ENCODE measurements around the gene POLR2H. TPM values are rescaled to one million over a fixed set of nuclear protein-coding genes. Genes with fewer than 3 reads are reported as not detected.

Gene POLR2H
- total and polyA plus RNA-seq, 10 of the 15 experiments (the other 5 are each of a cell fraction or from before 2014, with no cell fraction given): 74.2 to 357 (median 143) TPM

DNA sequence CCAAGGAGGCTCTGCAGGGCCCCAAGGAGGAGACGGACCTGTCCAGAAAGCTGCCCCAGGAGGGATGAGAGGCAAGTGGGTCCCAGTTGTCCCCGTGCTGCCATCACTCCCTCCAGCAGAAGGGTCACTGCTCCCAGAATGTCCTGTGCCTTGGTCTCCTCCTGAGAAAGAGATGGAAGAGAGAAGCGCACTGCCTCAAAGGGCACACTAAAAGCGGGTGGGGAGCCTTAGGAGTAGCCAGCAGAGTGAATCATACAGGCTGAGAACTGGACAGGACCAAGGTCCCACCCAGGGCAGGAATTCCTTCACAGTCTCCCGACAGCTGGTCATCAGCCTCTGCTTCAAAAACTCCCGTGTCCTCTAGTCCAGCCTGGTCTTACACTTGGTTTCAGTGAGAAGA is 11.9 kb downstream of the POLR2H start:
- Histone ChIP-seq H3K4me1 (ENCODE audit: control insufficient read depth, insufficient read depth, low read length) (no peaks in the 10 kb centered on the region), H3K27ac (ENCODE audit: control insufficient read depth, insufficient read depth) (no peak overlapping the region), H2AFZ (ENCODE audit: control insufficient read depth, low read depth, low read length) (no peak overlapping the region), H3K79me2 (ENCODE audit: control insufficient read depth, insufficient read depth, low read length) (no peaks in the 10 kb centered on the region), H3K9ac (ENCODE audit: control insufficient read depth, insufficient read depth, low read length) (no peak overlapping the region), H3K4me3 (no peak overlapping the region), H3K9me3 (replicated peaks; ENCODE audit: control insufficient read depth, insufficient read depth, low read length) (no peaks in the 10 kb centered on the region), H4K20me1 (ENCODE audit: control insufficient read depth, insufficient read depth) (no peaks in the 10 kb centered on the region), H3K36me3 (ENCODE audit: control insufficient read depth in 2 of 2, insufficient read depth in 2 of 2, low read length in 1 of 2) (no peaks in the 10 kb centered on the region), H3K27me3 (replicated peaks in 1 of 2; ENCODE audit: control insufficient read depth in 2 of 2, insufficient read depth in 2 of 2, low read length in 1 of 2) (peaks cover 0 to 8% of the 10 kb centered on the region in 2 experiments; a peak in 2 of 4 replicates), H3K4me2 (ENCODE audit: control insufficient read depth, insufficient read depth) (no peak overlapping the region)
- DNase-seq (ENCODE audit: low read depth, low spot score): no peak
- no TSS peak for BruUV-seq (replicated peaks)
- ChIA-PET POLR2A (interaction anchor here (0.6 kb wide), 1 partner anchor 122 kb away, joined by 5 read pairs; no protein-coding TSS in a partner anchor), RAD21 (ENCODE audit: unreplicated experiment) (interaction anchor here (3.4 kb wide), 1 partner anchor 19 kb away, joined by 11 read pairs; no protein-coding TSS in a partner anchor), SMC1A (ENCODE audit: uncharacterized antibody, unreplicated experiment) (interaction anchor here (1.0 to 1.5 kb wide), 2 partner anchors 103 to 168 kb away, joined by 3 to 4 read pairs; no protein-coding TSS in a partner anchor), CTCF (interaction anchor here (1.0 to 4.0 kb wide), 5 partner anchors 18 to 168 kb away, joined by 3 to 79 read pairs (median 6); no protein-coding TSS in a partner anchor)
- intact Hi-C loops (cut with micrococcal nuclease; ENCODE audit: unreplicated experiment): no loop called here
- 49% methylated on average over 6 of the region's 6 CpGs for WGBS (ENCODE audit: insufficient coverage, insufficient replicate concordance, low lambda C conversion rate, missing lambda C conversion rate)
- FAIRE-seq: no peak
- in situ Hi-C loops (cut with MboI): no loop called here
- no peak for ATAC-seq
- TF ChIP-seq POLR2A (IDR thresholded peaks at IDR 0.05; ENCODE audit: low read depth, low read length) (no peak), MEF2A (IDR thresholded peaks at IDR 0.05; ENCODE audit: insufficient read depth, low read depth, low read length) (no peak), STAT3 (IDR thresholded peaks at IDR 0.05; ENCODE audit: low read depth, low read length) (no peak), KDM1A (IDR thresholded peaks at IDR 0.05; ENCODE audit: borderline replicate concordance) (no peak), MYC (IDR thresholded peaks at IDR 0.05; ENCODE audit: insufficient read depth, insufficient read length, insufficient replicate concordance, low read length, severe bottlenecking) (no peak)
- TF ChIP-seq, protein P1, sequence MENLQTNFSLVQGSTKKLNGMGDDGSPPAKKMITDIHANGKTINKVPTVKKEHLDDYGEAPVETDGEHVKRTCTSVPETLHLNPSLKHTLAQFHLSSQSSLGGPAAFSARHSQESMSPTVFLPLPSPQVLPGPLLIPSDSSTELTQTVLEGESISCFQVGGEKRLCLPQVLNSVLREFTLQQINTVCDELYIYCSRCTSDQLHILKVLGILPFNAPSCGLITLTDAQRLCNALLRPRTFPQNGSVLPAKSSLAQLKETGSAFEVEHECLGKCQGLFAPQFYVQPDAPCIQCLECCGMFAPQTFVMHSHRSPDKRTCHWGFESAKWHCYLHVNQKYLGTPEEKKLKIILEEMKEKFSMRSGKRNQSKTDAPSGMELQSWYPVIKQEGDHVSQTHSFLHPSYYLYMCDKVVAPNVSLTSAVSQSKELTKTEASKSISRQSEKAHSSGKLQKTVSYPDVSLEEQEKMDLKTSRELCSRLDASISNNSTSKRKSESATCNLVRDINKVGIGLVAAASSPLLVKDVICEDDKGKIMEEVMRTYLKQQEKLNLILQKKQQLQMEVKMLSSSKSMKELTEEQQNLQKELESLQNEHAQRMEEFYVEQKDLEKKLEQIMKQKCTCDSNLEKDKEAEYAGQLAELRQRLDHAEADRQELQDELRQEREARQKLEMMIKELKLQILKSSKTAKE (IDR thresholded peaks at IDR 0.05; ENCODE audit: low read depth, poor library complexity, severe bottlenecking): no peak
- TF ChIP-seq, protein P2, sequence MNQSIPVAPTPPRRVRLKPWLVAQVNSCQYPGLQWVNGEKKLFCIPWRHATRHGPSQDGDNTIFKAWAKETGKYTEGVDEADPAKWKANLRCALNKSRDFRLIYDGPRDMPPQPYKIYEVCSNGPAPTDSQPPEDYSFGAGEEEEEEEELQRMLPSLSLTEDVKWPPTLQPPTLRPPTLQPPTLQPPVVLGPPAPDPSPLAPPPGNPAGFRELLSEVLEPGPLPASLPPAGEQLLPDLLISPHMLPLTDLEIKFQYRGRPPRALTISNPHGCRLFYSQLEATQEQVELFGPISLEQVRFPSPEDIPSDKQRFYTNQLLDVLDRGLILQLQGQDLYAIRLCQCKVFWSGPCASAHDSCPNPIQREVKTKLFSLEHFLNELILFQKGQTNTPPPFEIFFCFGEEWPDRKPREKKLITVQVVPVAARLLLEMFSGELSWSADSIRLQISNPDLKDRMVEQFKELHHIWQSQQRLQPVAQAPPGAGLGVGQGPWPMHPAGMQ (IDR thresholded peaks at IDR 0.05; ENCODE audit: borderline replicate concordance): no peak
- TF ChIP-seq, protein P3, sequence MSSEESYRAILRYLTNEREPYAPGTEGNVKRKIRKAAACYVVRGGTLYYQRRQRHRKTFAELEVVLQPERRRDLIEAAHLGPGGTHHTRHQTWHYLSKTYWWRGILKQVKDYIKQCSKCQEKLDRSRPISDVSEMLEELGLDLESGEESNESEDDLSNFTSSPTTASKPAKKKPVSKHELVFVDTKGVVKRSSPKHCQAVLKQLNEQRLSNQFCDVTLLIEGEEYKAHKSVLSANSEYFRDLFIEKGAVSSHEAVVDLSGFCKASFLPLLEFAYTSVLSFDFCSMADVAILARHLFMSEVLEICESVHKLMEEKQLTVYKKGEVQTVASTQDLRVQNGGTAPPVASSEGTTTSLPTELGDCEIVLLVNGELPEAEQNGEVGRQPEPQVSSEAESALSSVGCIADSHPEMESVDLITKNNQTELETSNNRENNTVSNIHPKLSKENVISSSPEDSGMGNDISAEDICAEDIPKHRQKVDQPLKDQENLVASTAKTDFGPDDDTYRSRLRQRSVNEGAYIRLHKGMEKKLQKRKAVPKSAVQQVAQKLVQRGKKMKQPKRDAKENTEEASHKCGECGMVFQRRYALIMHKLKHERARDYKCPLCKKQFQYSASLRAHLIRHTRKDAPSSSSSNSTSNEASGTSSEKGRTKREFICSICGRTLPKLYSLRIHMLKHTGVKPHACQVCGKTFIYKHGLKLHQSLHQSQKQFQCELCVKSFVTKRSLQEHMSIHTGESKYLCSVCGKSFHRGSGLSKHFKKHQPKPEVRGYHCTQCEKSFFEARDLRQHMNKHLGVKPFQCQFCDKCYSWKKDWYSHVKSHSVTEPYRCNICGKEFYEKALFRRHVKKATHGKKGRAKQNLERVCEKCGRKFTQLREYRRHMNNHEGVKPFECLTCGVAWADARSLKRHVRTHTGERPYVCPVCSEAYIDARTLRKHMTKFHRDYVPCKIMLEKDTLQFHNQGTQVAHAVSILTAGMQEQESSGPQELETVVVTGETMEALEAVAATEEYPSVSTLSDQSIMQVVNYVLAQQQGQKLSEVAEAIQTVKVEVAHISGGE (CRISPR knock-in tag; IDR thresholded peaks at IDR 0.05): no peak
- TF ChIP-seq, protein P4, sequence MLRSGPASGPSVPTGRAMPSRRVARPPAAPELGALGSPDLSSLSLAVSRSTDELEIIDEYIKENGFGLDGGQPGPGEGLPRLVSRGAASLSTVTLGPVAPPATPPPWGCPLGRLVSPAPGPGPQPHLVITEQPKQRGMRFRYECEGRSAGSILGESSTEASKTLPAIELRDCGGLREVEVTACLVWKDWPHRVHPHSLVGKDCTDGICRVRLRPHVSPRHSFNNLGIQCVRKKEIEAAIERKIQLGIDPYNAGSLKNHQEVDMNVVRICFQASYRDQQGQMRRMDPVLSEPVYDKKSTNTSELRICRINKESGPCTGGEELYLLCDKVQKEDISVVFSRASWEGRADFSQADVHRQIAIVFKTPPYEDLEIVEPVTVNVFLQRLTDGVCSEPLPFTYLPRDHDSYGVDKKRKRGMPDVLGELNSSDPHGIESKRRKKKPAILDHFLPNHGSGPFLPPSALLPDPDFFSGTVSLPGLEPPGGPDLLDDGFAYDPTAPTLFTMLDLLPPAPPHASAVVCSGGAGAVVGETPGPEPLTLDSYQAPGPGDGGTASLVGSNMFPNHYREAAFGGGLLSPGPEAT (IDR thresholded peaks at IDR 0.05; ENCODE audit: low read depth): no peak
- TF ChIP-seq, protein P5, sequence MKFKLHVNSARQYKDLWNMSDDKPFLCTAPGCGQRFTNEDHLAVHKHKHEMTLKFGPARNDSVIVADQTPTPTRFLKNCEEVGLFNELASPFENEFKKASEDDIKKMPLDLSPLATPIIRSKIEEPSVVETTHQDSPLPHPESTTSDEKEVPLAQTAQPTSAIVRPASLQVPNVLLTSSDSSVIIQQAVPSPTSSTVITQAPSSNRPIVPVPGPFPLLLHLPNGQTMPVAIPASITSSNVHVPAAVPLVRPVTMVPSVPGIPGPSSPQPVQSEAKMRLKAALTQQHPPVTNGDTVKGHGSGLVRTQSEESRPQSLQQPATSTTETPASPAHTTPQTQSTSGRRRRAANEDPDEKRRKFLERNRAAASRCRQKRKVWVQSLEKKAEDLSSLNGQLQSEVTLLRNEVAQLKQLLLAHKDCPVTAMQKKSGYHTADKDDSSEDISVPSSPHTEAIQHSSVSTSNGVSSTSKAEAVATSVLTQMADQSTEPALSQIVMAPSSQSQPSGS (IDR thresholded peaks at IDR 0.05; ENCODE audit: low read length): no peak

All from GM12878 (cell line).